OCI-LY3 (cell line): ENCODE results near the gene SNAPC4.

ENCODE experiments used
- CTCF ChIP-seq: fragments of 200-600, 300-600 bp; sonication (generic); IDR thresholded peaks from 2 replicates; pipeline ENCODE4 v1.5.1; 2014; ENCODE audit warnings: antibody characterized with exemption, low read length, low read depth
- EZH2phosphoT487 ChIP-seq: fragments of 200-600 bp; shearing (Covaris generic); IDR thresholded peaks from 2 replicates; pipeline ENCODE4 v1.6.1; 2018; ENCODE audit warnings: antibody characterized with exemption, mixed run types, low read depth

GRCh38 chr9:136443087-136443486 lies 43.1 kb upstream of the SNAPC4 start:
- TF ChIP-seq CTCF: no peak
- TF ChIP-seq EZH2phosphoT487: no peak
